Superior temporal gyrus (tissue), 1 donor: ENCODE results near the gene DDTL.
"Not testable (repeated sequence)": the region's sequence is repeated elsewhere in the genome, so short reads cannot be mapped to it uniquely, and the experiment has no call there.

ENCODE experiments used
- DNase-seq: peaks from one replicate; pipeline ENCODE4 v3.0.0-alpha.2; 2016; ENCODE audit errors: extremely low spot score

Gene DDTL

DNA sequence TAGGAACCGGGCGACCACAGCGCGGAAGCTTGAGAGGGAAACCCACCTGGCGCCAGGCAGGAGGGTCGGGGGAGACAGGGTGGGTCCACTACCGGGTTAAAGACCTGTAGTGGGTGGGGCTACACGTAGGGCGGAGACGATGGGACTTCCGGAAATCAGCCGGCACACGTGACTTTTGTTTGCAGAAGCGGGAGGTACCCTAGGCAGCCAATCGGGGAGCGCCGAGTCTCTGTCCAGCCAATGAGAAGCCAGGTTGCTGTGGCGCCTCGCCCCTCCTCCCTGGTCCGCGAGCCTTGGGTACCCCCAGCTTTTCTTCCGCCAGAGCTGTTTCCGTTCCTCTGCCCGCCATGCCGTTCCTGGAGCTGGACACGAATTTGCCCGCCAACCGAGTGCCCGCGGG lies at the start of gene DDTL:
DDTL (plus strand) TSS at position 321 of the 400 bp plus-strand sequence; CDS start at position 348, 27 bp downstream.
- not testable (repeated sequence) for DNase-seq

DNA sequence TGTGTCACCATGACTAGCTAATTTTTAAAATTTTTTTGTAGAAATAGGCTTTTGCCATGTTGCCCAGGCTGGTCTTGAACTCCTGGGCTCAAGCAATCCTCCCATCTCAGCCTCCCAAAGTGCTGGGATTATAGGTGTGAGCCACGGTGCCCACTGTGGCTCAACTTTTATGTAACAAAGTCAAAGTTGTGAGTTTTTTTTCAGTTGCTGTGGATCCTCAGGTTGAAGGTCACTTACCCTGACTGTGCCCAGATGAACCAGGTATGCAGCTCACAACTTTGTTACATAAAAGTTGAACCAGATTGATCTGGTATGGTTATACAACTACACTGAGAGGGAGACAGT lies 46.4 kb upstream of the DDTL start:
- DNase-seq, result peak; percentile 1

- not testable (repeated sequence) for DNase-seq
Measured at GRCh38 chr22:23921586-23922201, 45.0 kb upstream of the DDTL start.

- no peak for DNase-seq
Measured at GRCh38 chr22:23922921-23923320, 43.8 kb upstream of the DDTL start.

DNA sequence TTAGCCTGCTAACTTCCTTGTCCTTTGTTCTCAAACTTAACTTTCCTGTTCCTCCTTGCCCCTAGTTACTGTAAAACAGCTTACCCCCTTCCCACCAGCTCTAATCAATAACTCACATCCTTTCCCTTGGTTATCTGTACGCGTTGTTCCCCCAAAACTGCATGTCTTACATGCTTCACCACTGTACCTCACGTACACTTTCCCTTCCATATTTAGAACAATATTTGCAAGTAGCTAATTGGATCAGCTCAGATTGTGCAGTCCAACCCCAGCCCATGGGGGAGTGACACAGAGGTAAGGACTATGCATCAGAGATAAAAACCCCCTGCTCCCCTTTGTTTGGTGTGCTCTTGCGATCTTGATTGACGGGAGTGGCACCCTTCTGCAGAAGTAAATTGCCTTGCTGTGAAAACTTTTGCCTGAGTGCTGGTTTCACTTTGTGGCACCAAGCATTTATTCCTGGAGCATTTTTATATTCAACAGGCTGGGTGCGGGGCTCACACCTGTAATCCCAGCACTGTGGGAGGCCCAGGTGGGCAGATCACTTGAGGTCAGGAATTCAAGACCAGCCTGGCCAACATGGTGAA lies 41.6 kb upstream of the DDTL start:
- DNase-seq, result no peak

GRCh38 chr22:23926561-23926960 lies 40.1 kb upstream of the DDTL start:
- no peak for DNase-seq

- DNase-seq, result peak; percentile 5
Measured at GRCh38 chr22:23938328-23939016, 28.2 kb upstream of the DDTL start.

- DNase-seq, result no peak
Measured at GRCh38 chr22:23939017-23939357, 27.7 kb upstream of the DDTL start.

DNA sequence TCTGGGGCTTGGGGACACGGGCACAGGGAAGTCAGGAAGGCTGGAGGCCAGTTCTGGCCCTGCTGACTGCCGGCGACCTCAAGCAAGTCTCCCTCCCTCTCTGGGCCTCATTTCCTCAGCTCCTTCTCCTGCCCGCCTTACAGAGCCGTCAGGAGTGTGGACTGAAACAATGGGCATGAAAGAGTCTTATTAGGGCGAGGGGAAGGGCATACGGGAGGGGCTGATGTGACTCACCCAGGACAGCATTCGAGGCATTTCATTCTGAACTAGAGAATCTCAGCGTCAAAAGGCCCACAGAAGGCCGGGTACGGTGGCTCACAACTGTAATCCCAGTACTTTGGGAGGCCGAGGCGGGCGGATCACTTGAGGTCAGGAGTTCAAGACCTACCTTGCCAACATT lies 26.5 kb upstream of the DDTL start:
- not testable (repeated sequence) for DNase-seq

DNA sequence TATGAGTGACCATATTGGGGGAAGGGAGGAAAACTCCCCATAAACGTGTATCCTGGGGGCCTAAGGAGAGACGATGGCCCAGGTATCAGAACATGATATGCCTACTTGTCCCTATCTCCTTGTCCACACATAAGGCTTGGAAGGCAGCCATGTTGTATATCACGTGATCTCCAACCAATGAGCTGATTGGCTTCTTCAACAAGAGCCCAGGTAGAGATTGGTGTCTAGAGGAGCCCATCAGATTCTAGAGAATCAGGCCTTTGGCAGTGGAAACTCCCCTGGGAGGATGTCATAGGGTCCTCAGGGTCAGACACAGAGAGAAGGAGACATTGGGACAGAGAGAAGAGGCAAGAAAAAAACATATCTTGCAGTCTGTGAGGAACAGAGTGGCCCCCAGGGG lies 19.3 kb upstream of the DDTL start:
- not testable (repeated sequence) for DNase-seq

- not testable (repeated sequence) for DNase-seq
Measured at GRCh38 chr22:23949764-23950163, 16.9 kb upstream of the DDTL start.

DNA sequence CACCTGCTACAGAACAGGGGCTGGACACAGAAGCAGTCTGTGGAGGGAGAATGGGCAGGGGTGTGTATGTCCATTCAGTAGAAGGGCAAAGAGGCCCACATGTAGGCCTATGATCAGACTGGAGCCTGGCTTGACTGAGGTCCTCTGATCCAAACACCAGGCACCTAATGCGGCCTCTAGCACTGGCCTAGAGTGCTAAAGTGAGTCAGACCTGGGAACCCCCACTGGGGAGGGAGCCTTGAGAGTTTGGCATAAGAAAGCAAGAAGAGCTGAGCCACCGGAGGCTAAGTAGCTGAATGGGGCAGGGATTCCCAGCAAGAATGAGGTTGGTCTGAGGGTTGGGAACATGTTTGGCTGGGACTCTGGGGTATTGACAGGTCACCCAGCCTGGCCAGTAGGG lies 15.3 kb upstream of the DDTL start:
- DNase-seq, result not testable (repeated sequence)

GRCh38 chr22:23952794-23953405 lies 13.8 kb upstream of the DDTL start:
- DNase-seq, result not testable (repeated sequence)

DNA sequence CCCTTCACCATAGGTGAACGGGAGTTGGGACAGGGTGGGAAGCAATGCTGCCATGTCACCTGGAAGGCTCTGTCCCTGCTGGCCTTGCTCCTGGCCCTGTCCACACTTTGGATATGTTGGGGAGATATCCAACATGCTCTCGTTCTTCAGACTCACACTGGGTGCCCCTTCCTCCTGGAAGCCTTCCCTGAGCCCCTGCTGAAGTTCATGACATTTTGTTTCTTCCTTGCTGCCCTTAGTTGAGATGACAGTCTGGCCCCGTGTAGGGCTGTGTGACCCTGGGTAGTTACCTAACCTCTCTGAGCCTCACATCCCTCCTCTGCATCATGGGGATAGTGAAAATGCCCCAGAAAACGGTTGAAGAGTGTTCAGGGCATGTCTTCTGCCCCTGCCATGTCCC lies 13.2 kb upstream of the DDTL start:
- DNase-seq, result not testable (repeated sequence)

DNA sequence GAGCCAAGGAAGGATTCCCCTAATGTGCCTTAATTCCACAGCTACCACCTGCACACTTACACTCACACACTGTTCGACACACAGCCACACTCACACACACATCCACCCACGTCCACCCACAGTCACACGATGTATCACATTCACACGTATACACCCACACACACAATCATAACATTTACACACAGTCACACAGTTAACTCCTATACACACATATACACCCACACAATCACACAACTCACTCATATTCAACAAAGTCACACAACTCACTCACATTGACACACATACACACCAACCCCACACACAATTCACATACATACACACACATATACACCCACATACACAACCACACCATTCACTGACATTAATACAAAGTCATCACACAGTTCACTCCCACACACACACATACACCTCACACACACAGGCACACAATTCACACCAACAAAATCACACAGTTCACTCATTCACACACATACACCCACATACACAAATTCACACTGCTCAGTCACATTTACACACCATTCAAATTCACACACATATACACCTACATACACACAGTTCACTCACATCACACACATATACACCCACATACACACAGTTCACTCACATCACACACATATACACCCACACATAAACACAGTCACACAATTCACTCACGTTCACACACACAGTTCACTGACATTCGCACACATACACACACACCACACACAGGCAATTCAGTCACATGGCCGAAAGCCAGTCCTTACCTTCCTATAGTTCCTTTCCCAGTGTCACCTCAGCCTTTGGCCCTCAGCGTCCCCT lies 12.3 kb upstream of the DDTL start:
- DNase-seq, result not testable (repeated sequence)

DNA sequence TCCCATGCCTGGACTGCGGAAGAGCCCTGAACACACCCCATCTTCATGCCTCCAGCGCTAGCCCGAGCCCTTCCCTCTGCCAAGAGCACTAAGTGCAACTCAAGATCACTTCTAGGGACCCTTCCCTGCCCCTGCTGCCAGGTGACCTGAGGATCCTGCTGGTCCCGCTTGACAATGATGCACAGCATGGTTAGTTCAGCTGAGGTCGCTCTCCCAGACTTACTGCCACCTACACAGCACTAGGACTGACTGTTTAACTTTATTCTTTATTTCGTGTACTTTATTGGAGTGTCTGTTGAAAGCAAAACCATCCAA lies 11.7 kb upstream of the DDTL start:
- DNase-seq, result not testable (repeated sequence)

- DNase-seq, result not testable (repeated sequence)
Measured at GRCh38 chr22:23955886-23956285, 10.8 kb upstream of the DDTL start.

GRCh38 chr22:23956301-23956900 lies 10.3 kb upstream of the DDTL start:
- DNase-seq, result peak; percentile 96

- DNase-seq, result not testable (repeated sequence)
Measured at GRCh38 chr22:23961084-23961771, 5.5 kb upstream of the DDTL start, which contains the start of gene GSTT2B. Gene GSTT2B, minus strand, starts transcription at chr22:23961195. Its CDS starts 64 bp downstream, at chr22:23961131.

DNA sequence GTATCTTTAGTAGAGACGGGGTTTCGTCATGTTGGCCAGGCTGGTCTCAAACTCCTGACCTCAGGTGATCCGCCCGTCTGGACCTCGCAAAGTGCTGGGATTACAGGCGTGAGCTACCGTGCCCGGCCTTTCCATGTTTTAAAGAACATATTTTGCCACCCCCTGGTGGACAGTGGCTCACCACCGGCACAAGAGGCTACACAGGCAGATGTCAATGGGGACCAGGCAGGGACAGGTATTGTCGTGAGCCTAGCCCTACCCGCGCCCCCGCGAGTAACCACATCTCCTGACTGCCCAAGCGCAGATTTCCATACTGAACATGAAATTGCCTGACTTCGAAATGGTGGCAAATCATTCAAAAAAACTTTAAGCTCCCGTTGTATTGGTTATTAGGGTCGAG lies 594 bp upstream of the DDTL start:
- DNase-seq, result not testable (repeated sequence)

- DNase-seq, result no peak
Measured at GRCh38 chr22:23969071-23969470, 2.4 kb downstream of the DDTL start.
